RWPE2 (cell line): Measurements from ENCODE around the gene PAPOLB.

Experiments
- ATAC-seq: fragments of 200-7000 bp; cut with Tn5 transposase; 3 replicates; pipeline ENCODE4 v1.9.1; 2021; ENCODE audit warnings: low read depth
- DNase-seq: peaks from one replicate; pipeline ENCODE4 v3.0.0-alpha.2; 2020; ENCODE audit warnings: low spot score
- H3K27ac ChIP-seq: fragments of 450-650 bp; 2 replicates; pipeline ENCODE4 v1.5.1; 2017; ENCODE audit warnings: mild to moderate bottlenecking; ENCODE audit not compliant: poor library complexity, severe bottlenecking
- H3K27me3 ChIP-seq: fragments of 250-450 bp; sonication (Bioruptor Pico); 2 replicates; pipeline ENCODE4 v1.5.1; 2021; ENCODE audit warnings: mild to moderate bottlenecking, moderate library complexity; ENCODE audit not compliant: insufficient read depth, poor library complexity, severe bottlenecking
- H3K36me3 ChIP-seq: fragments of 250-450 bp; sonication (Bioruptor Pico); 2 replicates; pipeline ENCODE4 v1.5.1; 2020; ENCODE audit warnings: low read depth, mild to moderate bottlenecking, moderate library complexity
- H3K4me1 ChIP-seq: fragments of 250-450 bp; sonication (Bioruptor Pico); 2 replicates; pipeline ENCODE4 v1.5.1; 2021; ENCODE audit warnings: mild to moderate bottlenecking, moderate library complexity; ENCODE audit not compliant: insufficient read depth, poor library complexity, severe bottlenecking
- H3K4me3 ChIP-seq: fragments of 250-450 bp; sonication (Bioruptor Pico); 2 replicates; pipeline ENCODE4 v1.5.1; 2021; ENCODE audit warnings: mild to moderate bottlenecking, moderate library complexity; ENCODE audit not compliant: severe bottlenecking
- H3K9me3 ChIP-seq: fragments of 250-450 bp; sonication (Bioruptor Pico); 2 replicates; pipeline ENCODE4 v1.5.1; 2021; ENCODE audit warnings: mild to moderate bottlenecking, moderate library complexity; ENCODE audit not compliant: severe bottlenecking
- CTCF ChIP-seq: fragments of 450-650 bp; IDR thresholded peaks from one replicate; pipeline ENCODE4 v1.5.1; 2017; ENCODE audit warnings: mild to moderate bottlenecking, moderate library complexity; ENCODE audit not compliant: poor library complexity, severe bottlenecking

The PAPOLB gene

GRCh38 chr7:4842319-4843064 lies 19.3 kb downstream of the PAPOLB start:
- ATAC-seq (no peak), DNase-seq (no peak)
- Histone ChIP-seq H3K9me3 (no peaks in the 10 kb centered on the region), H3K4me1 (no peaks in the 10 kb centered on the region), H3K36me3 (no peaks in the 10 kb centered on the region), H3K27ac (no peak overlapping the region), H3K4me3 (no peak overlapping the region), H3K27me3 (no peaks in the 10 kb centered on the region)
- TF ChIP-seq CTCF = no peak

DNA sequence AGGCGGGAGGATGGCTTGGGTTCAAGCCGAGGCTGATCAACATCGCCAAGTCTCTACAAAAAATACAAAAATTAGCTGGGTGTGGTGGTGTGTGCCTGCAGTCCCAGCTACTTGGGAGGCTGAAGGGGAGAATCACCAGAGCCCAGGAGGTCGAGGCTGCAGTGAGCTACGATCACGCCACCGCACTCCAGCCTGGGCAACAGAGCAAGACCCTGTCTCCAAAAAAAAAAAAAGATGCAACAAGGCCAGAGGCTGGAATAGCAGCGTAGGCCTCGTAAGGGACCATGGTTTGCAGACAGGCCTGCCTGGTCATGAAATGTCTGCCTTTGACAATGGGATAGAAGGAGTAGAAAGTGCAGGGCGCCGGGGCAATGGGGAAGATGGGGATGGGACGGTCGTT lies 20.0 kb downstream of the PAPOLB start:
- Histone ChIP-seq H3K4me1 (no peaks in the 10 kb centered on the region), H3K27me3 (no peaks in the 10 kb centered on the region), H3K4me3 (no peak overlapping the region), H3K9me3 (no peaks in the 10 kb centered on the region), H3K36me3 (no peaks in the 10 kb centered on the region), H3K27ac (no peak overlapping the region)
- TF ChIP-seq CTCF = no peak
- DNase-seq (no peak), ATAC-seq (no peak)

DNA sequence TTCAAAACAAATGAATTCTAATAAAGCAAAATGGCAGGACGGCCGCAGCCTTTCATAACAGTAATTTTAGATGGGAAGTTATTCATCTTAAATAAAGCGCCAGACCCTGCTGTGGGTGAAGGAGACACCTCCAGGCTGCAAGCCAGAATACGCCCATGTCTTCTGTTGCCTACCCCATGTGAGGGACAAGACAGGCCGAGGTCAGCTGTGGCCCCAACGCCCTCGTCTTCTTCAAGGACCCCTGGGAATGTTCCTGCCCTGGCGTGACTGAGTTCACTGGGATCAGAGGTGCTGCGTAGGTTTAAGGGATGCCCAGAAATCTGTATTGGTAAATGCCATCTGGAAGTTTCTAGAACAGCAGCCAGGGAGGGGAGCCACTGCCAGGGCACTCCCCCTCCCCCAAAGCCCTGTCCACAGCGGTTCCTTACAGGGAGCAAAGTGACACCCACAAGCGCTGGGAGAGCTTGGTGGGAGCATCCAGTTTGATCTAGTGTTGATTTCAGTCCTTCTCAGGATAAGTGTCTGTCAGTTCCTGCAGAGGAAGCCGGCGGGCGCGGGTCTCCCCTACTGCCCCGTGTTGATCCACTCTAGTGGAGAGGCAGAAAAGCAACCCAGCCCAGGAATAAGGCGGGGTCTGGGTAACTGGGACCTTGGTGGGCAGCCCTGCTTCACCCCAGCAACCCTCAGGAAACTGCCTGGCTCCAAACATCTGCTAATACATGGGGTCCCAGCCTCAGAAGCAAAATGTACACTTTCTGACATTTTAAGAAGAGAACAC lies 20.6 kb downstream of the PAPOLB start:
- no peak for ATAC-seq
- TF ChIP-seq CTCF = no peak
- Histone ChIP-seq H3K9me3 (no peaks in the 10 kb centered on the region), H3K27ac (no peak overlapping the region), H3K4me1 (no peaks in the 10 kb centered on the region), H3K36me3 (no peaks in the 10 kb centered on the region), H3K4me3 (no peak overlapping the region), H3K27me3 (no peaks in the 10 kb centered on the region)
- no peak for DNase-seq

DNA sequence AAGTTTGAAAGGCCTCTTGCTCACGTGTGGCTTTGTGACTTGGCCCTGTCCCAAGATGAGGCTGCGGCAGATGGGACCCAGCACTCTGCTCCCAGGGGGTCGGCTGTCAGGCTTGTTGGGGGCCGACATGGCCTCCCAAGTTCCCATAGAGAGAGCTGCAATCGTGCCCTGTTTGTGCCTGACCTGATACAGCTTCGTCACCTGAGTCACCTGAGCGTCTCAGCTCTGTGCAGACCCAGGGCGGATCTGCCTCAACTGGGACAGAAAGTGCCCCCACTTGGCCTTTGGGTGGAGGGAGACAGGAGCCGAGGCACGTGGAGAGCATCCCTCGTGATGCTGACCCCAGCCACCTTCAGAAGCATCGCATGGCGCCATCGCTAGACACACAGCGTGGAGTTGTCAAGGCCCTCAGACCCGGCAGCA lies 21.7 kb downstream of the PAPOLB start:
- Histone ChIP-seq H3K4me3 (no peak overlapping the region), H3K9me3 (no peaks in the 10 kb centered on the region), H3K27me3 (no peaks in the 10 kb centered on the region), H3K27ac (no peak overlapping the region), H3K4me1 (no peaks in the 10 kb centered on the region), H3K36me3 (no peaks in the 10 kb centered on the region)
- no peak for ATAC-seq
- no peak for DNase-seq
- TF ChIP-seq CTCF = no peak
